22Rv1 (cell line): Measurements from ENCODE around the gene MTHFD2L.

ENCODE experiments used
- H3K27ac ChIP-seq: fragments of 450-650 bp; 2 replicates; pipeline ENCODE4 v1.5.1; 2017
- ZFX ChIP-seq: fragments of 450-650 bp; IDR thresholded peaks from 2 replicates; pipeline ENCODE4 v1.6.1; 2017; ENCODE audit warnings: antibody characterized with exemption, borderline replicate concordance
- TF ChIP-seq, protein P1 (sequence below): fragments of 450-650 bp; IDR thresholded peaks from 2 replicates; pipeline ENCODE4 v1.5.1; 2017; ENCODE audit warnings: mild to moderate bottlenecking

The MTHFD2L gene

DNA sequence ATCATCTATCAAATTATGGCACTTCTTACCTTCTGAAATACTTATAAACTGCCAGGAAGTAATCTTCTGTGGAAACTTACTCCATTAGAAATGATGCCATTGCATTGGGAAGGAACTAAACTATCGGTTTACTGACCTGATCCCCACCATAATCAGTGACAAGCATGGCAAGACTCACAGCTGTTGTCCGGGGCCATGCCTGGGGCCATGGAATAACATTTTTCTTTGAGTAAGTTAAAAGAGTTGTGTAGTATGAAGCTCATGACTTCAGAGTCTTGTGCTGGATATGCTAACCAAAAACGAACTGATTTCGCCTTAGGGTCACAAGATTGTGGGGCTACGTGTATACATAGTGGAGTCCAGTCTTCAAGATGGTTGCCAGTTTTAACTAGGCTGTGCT is 15.4 kb downstream of the MTHFD2L start:
- H3K27ac ChIP-seq: no peak overlapping the region
- TF ChIP-seq, protein P1, sequence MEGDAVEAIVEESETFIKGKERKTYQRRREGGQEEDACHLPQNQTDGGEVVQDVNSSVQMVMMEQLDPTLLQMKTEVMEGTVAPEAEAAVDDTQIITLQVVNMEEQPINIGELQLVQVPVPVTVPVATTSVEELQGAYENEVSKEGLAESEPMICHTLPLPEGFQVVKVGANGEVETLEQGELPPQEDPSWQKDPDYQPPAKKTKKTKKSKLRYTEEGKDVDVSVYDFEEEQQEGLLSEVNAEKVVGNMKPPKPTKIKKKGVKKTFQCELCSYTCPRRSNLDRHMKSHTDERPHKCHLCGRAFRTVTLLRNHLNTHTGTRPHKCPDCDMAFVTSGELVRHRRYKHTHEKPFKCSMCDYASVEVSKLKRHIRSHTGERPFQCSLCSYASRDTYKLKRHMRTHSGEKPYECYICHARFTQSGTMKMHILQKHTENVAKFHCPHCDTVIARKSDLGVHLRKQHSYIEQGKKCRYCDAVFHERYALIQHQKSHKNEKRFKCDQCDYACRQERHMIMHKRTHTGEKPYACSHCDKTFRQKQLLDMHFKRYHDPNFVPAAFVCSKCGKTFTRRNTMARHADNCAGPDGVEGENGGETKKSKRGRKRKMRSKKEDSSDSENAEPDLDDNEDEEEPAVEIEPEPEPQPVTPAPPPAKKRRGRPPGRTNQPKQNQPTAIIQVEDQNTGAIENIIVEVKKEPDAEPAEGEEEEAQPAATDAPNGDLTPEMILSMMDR: no peak
- TF ChIP-seq ZFX: no peak

DNA sequence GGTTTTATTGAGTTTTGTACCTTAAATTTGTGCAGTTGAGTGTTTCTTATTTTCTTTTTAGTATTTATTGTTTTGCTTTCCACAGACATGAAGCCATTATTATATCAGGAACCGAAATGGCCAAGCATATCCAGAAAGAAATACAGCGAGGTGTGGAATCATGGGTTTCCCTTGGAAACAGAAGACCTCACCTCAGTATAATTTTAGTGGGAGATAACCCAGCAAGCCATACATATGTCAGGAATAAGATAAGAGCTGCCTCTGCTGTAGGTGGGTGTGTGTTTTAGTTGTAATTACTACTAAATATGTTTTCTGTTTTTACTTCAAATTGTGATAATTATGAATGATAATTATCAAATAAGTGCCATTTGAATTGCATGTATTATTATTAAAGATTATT is 16.5 kb downstream of the MTHFD2L start:
- TF ChIP-seq, protein P1: no peak
- TF ChIP-seq ZFX: no peak
- H3K27ac ChIP-seq: no peak overlapping the region

DNA sequence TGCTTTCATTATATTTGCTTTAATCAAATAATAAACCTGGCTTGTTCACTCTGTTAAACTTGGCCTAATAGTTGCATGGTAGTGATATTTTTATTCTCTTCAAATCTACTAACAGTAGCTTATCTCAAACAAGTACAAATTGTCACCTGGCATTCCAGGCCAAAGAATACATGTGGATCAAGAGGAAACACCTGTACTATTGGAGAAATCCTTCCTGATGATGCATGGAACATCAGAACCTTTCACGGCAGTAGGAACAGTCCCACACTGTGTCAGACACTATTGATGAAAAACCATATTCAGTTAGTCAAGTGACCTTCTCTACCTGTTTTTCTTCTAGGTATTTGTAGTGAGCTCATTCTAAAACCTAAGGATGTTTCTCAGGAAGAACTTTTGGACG is 17.0 kb downstream of the MTHFD2L start:
- H3K27ac ChIP-seq: no peak overlapping the region
- TF ChIP-seq ZFX: no peak
- TF ChIP-seq, protein P1: no peak

DNA sequence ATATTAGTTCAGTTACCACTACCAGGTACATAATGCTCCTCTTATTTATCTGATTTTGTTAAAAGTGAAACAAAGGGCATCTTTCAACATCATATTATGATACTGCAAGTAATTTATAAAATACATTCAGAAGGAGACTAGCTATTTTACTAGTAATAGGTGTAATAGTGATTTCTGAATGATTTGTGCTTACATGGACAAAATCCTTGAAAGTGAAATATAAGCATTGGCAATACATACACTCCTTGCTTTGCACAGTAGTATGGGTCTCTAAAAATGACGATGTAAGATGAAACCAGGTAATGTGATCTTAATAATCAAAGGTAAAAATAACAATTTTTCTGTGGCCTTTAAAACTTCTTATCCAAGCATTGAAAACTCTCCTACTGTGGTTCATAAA is 17.5 kb downstream of the MTHFD2L start:
- TF ChIP-seq, protein P1: no peak
- no peak for TF ChIP-seq ZFX
- no peak overlapping the region for H3K27ac ChIP-seq

DNA sequence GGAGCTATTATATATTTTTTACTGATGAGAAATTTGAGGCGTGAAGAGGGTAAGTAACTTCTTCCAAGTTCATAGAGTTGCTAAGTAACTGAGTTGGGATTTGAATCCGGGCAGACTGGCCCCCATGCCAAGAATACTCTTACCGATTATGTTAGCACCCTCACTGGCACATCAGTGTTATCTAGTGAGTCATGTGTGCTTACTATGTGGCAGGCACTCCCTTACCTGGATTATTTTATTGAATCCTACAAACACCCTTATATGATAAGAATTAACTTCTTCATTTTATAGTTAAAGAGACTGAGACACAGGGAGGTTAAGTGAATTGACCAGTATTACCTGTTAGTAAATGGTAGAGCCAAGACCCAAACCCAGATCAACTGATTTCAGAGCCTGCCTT is 20.9 kb downstream of the MTHFD2L start:
- H3K27ac ChIP-seq: no peak overlapping the region
- TF ChIP-seq, protein P1: no peak
- TF ChIP-seq ZFX: no peak

DNA sequence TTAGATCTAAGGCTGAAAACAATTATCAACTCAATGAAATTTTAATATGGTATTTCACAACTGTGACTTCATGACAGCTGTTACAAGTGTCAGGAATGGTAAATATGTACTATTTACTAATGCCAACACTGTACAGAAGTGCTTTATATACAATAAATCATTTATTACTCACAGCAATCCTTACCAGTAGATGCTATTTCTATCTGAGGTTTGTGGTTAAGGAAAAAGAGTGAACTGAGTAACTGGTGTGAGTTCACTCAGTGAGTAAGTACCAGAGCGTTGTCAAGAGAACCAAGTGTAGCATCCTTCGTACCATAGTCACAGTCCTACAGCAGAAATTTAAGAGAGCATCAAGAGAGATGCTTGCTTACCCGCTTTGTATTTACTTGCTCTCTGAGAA is 23.3 kb downstream of the MTHFD2L start:
- no peak for TF ChIP-seq ZFX
- TF ChIP-seq, protein P1: no peak
- no peak overlapping the region for H3K27ac ChIP-seq

DNA sequence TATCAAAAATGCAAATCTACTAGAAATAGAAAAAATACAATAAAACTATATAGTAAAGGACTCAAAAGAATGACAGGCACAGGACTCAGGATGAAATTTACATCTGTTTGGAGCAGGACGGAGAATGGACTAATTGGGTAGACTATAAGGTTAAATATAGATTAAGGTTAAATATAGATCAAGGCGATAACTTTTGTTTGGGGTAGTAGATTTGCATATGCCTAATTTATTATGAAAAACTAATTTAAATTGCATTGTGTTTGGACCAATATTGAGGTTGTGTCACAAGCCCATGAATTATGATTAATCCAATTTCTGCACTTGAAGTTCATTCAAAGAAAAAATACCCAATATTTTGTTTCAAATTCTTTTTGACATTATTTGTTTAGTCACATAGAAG is 31.0 kb downstream of the MTHFD2L start:
- TF ChIP-seq, protein P1: no peak
- TF ChIP-seq ZFX: no peak
- no peak overlapping the region for H3K27ac ChIP-seq
